ENCODE data around the gene CFAP57.

DNA sequence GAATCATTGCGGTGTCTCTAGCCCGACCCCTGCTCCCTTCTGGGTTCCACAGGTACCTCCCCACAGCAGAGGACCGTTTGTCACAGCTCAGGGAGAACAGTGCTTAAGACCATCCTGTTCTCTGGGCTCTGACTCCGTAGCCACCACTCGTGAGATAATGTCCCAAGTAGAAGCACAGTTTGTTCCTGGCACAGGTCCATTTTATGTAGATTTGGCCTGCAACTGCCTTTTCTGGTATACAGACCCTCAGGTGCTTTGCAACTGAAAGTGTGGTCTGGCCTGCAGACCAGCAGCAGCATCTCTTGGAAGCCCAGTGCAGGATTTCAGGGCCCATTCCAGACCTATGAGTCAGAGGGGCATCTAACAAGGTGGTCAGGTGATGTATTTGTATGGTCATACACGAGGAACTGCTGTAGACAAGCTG lies 69.3 kb downstream of the CFAP57 start:
- TF ChIP-seq CTCF (conservative IDR thresholded peaks at IDR 0.05) (no peak), ZFX (IDR thresholded peaks at IDR 0.05) (no peak)

All from C4-2B (cell line).